ENCODE data around the gene FMO1.
"Not testable (repeated sequence)": the region's sequence is repeated elsewhere in the genome, so short reads cannot be mapped to it uniquely, and the experiment has no call there.

The FMO1 gene

GRCh38 chr1:171277534-171277933, 29.2 kb downstream of the FMO1 start:
- in situ Hi-C loops (cut with MboI; ENCODE audit: low sequenced_read_pairs), result no loop called here
- no peak for DNase-seq (ENCODE audit: low spot score in 2 of 2)
- no peak overlapping the region for H3K4me3 ChIP-seq
- no peaks in the 10 kb centered on the region for H3K36me3 ChIP-seq (replicated peaks)
- no peaks in the 10 kb centered on the region for H3K27me3 ChIP-seq (ENCODE audit: low read depth)
- no peaks in the 10 kb centered on the region for H3K4me1 ChIP-seq
- no peaks in the 10 kb centered on the region for H3K9me3 ChIP-seq

GRCh38 chr1:171279234-171279633, 30.9 kb downstream of the FMO1 start:
- no peaks in the 10 kb centered on the region for H3K9me3 ChIP-seq
- in situ Hi-C loops (cut with MboI; ENCODE audit: low sequenced_read_pairs), result no loop called here
- DNase-seq (ENCODE audit: low spot score in 2 of 2), result no peak
- no peak overlapping the region for H3K4me3 ChIP-seq
- H3K4me1 ChIP-seq, result no peaks in the 10 kb centered on the region
- no peaks in the 10 kb centered on the region for H3K27me3 ChIP-seq (ENCODE audit: low read depth)
- H3K36me3 ChIP-seq (replicated peaks), result no peaks in the 10 kb centered on the region

GRCh38 chr1:171279678-171280077, 31.4 kb downstream of the FMO1 start:
- in situ Hi-C loops (cut with MboI; ENCODE audit: low sequenced_read_pairs), result no loop called here
- no peaks in the 10 kb centered on the region for H3K27me3 ChIP-seq (ENCODE audit: low read depth)
- no peak for DNase-seq (ENCODE audit: low spot score in 2 of 2)

GRCh38 chr1:171280599-171280998, 32.3 kb downstream of the FMO1 start:
- no peaks in the 10 kb centered on the region for H3K4me1 ChIP-seq
- no peaks in the 10 kb centered on the region for H3K27me3 ChIP-seq (ENCODE audit: low read depth)
- in situ Hi-C loops (cut with MboI; ENCODE audit: low sequenced_read_pairs), result no loop called here
- no peaks in the 10 kb centered on the region for H3K36me3 ChIP-seq (replicated peaks)
- H3K9me3 ChIP-seq, result no peaks in the 10 kb centered on the region
- DNase-seq (ENCODE audit: low spot score in 2 of 2), result no peak
- no peak overlapping the region for H3K4me3 ChIP-seq

More at GRCh38 chr1:171279678-171280077, 31.4 kb downstream of the FMO1 start:
- Histone ChIP-seq H3K4me3 (no peak overlapping the region), H3K4me1 (no peaks in the 10 kb centered on the region), H3K36me3 (replicated peaks) (no peaks in the 10 kb centered on the region), H3K9me3 (no peaks in the 10 kb centered on the region)

- Histone ChIP-seq H3K36me3 (replicated peaks) (no peaks in the 10 kb centered on the region), H3K9me3 (no peaks in the 10 kb centered on the region), H3K27me3 (ENCODE audit: low read depth) (no peaks in the 10 kb centered on the region; the same call in 1 of the 2 replicates), H3K4me1 (no peaks in the 10 kb centered on the region), H3K4me3 (no peak overlapping the region)
- no peak for DNase-seq (ENCODE audit: low spot score in 2 of 2)
- in situ Hi-C loops (cut with MboI; ENCODE audit: low sequenced_read_pairs), result no loop called here
Measured at GRCh38 chr1:171286032-171286705, 37.9 kb downstream of the FMO1 start.

- no peak for DNase-seq (ENCODE audit: low spot score in 2 of 2)
- Histone ChIP-seq H3K27me3 (ENCODE audit: low read depth) (peaks cover 4% of the 10 kb centered on the region; the same call in 1 of the 2 replicates), H3K36me3 (replicated peaks) (no peaks in the 10 kb centered on the region), H3K9me3 (no peaks in the 10 kb centered on the region), H3K4me1 (no peaks in the 10 kb centered on the region), H3K4me3 (no peak overlapping the region)
- in situ Hi-C loops (cut with MboI; ENCODE audit: low sequenced_read_pairs), result no loop called here
Measured at GRCh38 chr1:171290621-171291020, 42.3 kb downstream of the FMO1 start.

- DNase-seq (ENCODE audit: low spot score in 2 of 2), result no peak
- in situ Hi-C loops (cut with MboI; ENCODE audit: low sequenced_read_pairs), result no loop called here
- Histone ChIP-seq H3K4me1 (no peaks in the 10 kb centered on the region), H3K4me3 (no peak overlapping the region), H3K27me3 (ENCODE audit: low read depth) (peaks cover 4% of the 10 kb centered on the region; the same call in 1 of the 2 replicates), H3K36me3 (replicated peaks) (no peaks in the 10 kb centered on the region), H3K9me3 (no peaks in the 10 kb centered on the region)
Measured at GRCh38 chr1:171292799-171293198, 44.5 kb downstream of the FMO1 start.

GRCh38 chr1:171295383-171295782, 47.1 kb downstream of the FMO1 start:
- H3K4me3 ChIP-seq; H3K4me1 ChIP-seq; H3K27me3 ChIP-seq (ENCODE audit: low read depth); in situ Hi-C loops (cut with MboI; ENCODE audit: low sequenced_read_pairs); DNase-seq (ENCODE audit: low spot score in 2 of 2); H3K36me3 ChIP-seq (replicated peaks); H3K9me3 ChIP-seq: not testable (repeated sequence)

GRCh38 chr1:171295821-171296220, 47.5 kb downstream of the FMO1 start:
- in situ Hi-C loops (cut with MboI; ENCODE audit: low sequenced_read_pairs), result no loop called here
- H3K4me3 ChIP-seq, result no peak overlapping the region
- peaks cover 4% of the 10 kb centered on the region; the same call in 1 of the 2 replicates for H3K27me3 ChIP-seq (ENCODE audit: low read depth)
- DNase-seq (ENCODE audit: low spot score in 2 of 2), result no peak
- no peaks in the 10 kb centered on the region for H3K9me3 ChIP-seq
- no peaks in the 10 kb centered on the region for H3K4me1 ChIP-seq
- no peaks in the 10 kb centered on the region for H3K36me3 ChIP-seq (replicated peaks)

- peaks cover 4% of the 10 kb centered on the region; the same call in 1 of the 2 replicates for H3K27me3 ChIP-seq (ENCODE audit: low read depth)
- no peaks in the 10 kb centered on the region for H3K4me1 ChIP-seq
- no peaks in the 10 kb centered on the region for H3K36me3 ChIP-seq (replicated peaks)
- in situ Hi-C loops (cut with MboI; ENCODE audit: low sequenced_read_pairs), result no loop called here
- no peaks in the 10 kb centered on the region for H3K9me3 ChIP-seq
- H3K4me3 ChIP-seq, result no peak overlapping the region
- no peak for DNase-seq (ENCODE audit: low spot score in 2 of 2)
Measured at GRCh38 chr1:171296897-171297296, 48.6 kb downstream of the FMO1 start.

GRCh38 chr1:171298696-171299095, 50.4 kb downstream of the FMO1 start:
- Histone ChIP-seq H3K9me3 (no peaks in the 10 kb centered on the region), H3K4me1 (no peaks in the 10 kb centered on the region), H3K4me3 (no peak overlapping the region), H3K36me3 (replicated peaks) (no peaks in the 10 kb centered on the region), H3K27me3 (ENCODE audit: low read depth) (peaks cover 1% of the 10 kb centered on the region; the same call in 1 of the 2 replicates)
- in situ Hi-C loops (cut with MboI; ENCODE audit: low sequenced_read_pairs), result no loop called here
- no peak for DNase-seq (ENCODE audit: low spot score in 2 of 2)

GRCh38 chr1:171299342-171299741, 51.0 kb downstream of the FMO1 start:
- Histone ChIP-seq H3K4me3 (no peak overlapping the region), H3K4me1 (no peaks in the 10 kb centered on the region), H3K9me3 (no peaks in the 10 kb centered on the region), H3K36me3 (replicated peaks) (no peaks in the 10 kb centered on the region), H3K27me3 (ENCODE audit: low read depth) (no peaks in the 10 kb centered on the region; the same call in 1 of the 2 replicates)
- DNase-seq (ENCODE audit: low spot score in 2 of 2), result no peak
- in situ Hi-C loops (cut with MboI; ENCODE audit: low sequenced_read_pairs), result no loop called here

- Histone ChIP-seq H3K27me3 (ENCODE audit: low read depth) (no peaks in the 10 kb centered on the region), H3K4me3 (no peak overlapping the region), H3K9me3 (no peaks in the 10 kb centered on the region), H3K4me1 (no peaks in the 10 kb centered on the region), H3K36me3 (replicated peaks) (no peaks in the 10 kb centered on the region)
- in situ Hi-C loops (cut with MboI; ENCODE audit: low sequenced_read_pairs), result no loop called here
- no peak for DNase-seq (ENCODE audit: low spot score in 2 of 2)
Measured at GRCh38 chr1:171300401-171300800, 52.1 kb downstream of the FMO1 start.

GRCh38 chr1:171310661-171311087, 62.4 kb downstream of the FMO1 start:
- in situ Hi-C loops (cut with MboI; ENCODE audit: low sequenced_read_pairs), result no loop called here
- Histone ChIP-seq H3K27me3 (ENCODE audit: low read depth) (no peaks in the 10 kb centered on the region), H3K4me1 (no peaks in the 10 kb centered on the region), H3K36me3 (replicated peaks) (no peaks in the 10 kb centered on the region), H3K9me3 (no peaks in the 10 kb centered on the region), H3K4me3 (no peak overlapping the region)
- peak in 1 of 2 experiments; percentile 10 for DNase-seq (ENCODE audit: low spot score in 2 of 2)

All from HAP-1 (cell line).